HG03378 (cell line): ENCODE data around the gene LBX2.
A peak's percentile ranks its signal among the peaks of the same experiment; 100 is the strongest.
"Not testable (repeated sequence)": the region's sequence is repeated elsewhere in the genome, so short reads cannot be mapped to it uniquely, and the experiment has no call there.

Source experiments
- ATAC-seq: cut with Tn5 transposase; IDR thresholded peaks from one replicate; pipeline ENCODE4 v1.9.1; 2021; ENCODE audit warnings: mild to moderate bottlenecking, moderate library complexity; ENCODE audit not compliant: unreplicated experiment

LBX2 gene

DNA sequence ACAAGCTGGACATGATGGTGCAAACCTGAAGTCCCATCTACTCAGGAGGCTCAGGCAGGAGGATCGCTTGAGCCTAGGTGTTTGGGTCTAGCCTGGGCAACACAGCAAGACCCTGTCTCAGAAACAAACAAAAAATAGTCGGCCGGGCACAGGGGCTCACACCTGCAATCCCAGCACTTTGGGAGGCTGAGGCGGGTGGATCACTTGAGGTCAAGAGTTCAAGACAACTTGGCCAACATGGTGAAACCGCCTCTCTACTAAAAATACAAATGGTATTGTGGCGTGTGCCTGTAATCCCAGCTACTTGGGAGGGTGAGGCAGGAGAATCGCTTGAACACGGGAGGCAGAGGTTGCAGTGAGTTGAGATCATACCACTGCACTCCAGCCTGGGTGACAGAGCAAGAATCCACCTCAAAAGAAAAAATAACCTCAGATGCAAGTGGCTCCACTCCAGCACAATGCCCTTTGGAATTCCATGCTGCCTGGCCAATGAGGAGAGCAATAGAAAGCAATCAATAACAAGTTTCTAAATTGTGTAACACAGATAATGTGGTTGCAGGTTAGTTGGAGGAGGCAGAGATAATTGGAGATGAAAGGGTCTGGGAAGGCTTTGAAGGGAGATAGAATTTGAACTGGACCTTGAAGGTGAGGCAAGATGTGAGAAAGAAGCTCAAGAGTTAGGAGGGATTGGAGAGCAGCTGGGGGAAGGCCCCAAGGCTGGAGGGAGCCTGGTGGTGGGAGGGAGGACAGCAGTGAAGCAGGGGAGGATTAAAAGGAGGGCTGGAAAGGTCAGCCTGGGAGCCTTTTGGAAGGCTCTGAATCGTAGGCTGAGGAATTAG, 10.5 kb downstream of the LBX2 start:
- no peak for ATAC-seq

DNA sequence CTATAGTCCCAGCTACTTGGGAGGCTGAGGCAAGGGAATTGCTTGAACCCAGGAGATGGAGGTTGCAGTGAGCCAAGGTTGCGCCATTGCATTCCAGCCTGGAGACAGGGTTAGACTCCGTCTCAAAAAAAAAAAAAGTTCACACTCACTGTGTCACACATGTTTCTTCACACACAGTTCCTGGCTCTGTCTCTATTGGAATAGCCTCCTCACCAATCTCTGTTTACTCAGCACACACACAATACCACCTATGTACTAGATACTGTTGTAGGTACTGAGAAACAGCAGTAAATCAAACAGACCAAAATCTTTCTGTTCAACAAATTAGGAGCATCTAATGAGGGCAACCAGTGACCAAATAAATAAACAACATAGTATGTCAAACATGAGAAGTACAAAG, 13.3 kb downstream of the LBX2 start:
- no peak for ATAC-seq

DNA sequence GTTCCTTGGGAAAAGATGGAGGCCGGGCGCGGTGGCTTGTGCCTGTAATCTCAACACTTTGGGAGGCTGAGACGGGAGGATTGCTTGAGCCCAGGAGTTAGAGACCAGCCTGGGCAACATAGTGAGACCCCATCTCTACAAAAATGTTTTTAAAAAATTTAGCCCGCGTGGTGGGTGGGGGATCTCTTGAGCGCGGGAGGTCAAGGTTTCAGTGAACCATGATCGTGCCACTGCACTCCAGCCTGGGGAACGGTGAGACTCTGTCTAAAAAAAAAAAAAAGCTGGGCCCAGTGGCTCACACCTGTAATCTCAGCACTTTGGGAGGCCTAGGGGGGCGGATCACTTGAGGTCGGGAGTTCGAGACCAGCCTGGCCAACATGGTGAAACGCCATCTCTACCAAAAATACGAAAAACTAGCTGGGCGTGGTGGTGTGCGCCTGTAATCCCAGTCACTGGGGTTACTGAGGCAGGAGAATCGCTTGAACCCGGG, 15.7 kb downstream of the LBX2 start:
- not testable (repeated sequence) for ATAC-seq

DNA sequence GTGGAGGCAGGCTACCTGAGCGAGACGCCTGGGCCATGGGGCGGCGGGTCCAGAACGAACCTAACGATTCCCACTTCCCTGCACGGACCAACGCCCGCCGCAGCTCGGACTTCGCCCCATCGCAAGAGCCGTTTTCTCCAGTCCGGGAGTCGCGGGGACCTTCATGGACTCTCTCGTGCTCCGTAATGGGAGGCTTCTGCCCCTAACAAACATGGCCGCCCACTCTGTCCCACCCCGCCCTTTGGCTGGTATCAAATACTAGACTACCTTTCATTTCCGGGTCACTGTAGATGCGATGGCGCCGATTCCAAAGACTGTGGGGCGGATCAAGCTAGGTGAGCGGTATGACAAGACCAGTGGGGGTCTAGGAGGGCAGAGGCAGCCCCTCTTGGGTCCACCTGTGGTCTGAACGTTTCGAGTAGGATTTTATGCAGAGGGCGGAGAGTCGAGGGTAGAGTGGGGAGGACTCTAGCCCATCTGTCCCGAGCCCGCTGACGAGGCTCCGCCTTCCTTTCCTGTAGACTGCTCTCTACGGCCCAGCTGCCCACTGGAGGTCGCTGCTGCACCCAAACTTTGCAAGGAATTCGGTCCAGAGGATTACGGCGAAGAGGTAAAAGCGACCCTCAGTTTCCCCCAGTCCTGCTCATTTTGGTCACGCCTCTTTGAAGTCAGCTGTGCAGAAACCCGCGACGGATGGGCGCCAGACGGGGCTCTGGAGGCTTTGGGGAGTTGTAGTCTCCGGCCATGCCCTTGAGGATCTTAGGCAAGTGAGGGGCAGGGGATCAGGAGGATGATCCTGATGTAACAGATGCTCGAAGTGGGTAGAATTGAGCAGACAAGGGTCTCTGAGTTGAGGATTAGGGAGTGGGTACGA, 16.4 kb downstream of the LBX2 start, which contains the start of the genes CCDC142 and TTC31:
TSS of gene CCDC142 (minus strand) at position 198 of the 874 bp plus-strand sequence. CDS start at position 37, 161 bp downstream.
TSS of gene TTC31 (plus strand) at position 281 of the 874 bp plus-strand sequence. CDS start at position 296, 15 bp downstream.
- peak; percentile 88 for ATAC-seq

DNA sequence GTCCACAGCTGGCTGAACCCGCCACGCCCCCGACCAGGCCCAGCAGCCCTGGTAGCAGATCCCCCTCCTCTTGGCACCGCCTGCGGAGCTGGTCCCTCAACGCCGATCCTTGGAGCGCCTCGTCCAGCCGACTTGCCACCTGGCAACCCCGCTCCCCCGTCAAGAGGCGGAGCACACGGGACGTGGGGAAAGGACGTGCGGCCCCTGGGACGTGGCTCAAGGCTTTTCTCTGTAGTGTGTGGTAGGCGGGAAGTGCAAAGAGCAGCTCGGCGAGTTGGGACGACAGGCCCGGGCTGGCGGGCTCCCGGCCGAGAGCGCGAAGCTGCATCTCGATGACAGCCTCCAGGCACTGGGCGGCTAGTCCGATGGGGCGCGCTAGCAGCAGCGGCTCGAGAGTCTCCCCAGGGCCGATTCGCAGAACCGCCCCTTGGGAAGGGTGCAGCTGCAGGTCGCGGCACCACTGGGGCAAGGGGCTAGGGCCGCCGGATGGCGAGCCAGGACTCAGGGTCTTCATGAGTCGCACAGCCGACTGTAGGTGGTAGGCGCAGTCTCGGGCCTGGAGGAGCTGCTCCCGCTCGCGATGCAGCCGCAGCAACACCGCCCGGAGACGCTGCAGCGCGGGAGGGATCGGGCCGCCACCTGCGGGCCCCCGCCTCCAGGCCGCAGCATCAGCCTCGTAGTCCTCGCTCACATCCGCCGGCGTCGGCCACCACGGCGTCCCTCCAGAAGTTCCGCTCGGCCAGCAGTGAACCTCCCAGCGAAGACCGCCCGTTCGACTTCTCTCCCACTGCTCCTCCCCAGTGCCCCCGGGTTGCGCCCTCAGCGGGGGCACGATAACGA, 17.2 kb downstream of the LBX2 start:
- peak; percentile 30 for ATAC-seq

DNA sequence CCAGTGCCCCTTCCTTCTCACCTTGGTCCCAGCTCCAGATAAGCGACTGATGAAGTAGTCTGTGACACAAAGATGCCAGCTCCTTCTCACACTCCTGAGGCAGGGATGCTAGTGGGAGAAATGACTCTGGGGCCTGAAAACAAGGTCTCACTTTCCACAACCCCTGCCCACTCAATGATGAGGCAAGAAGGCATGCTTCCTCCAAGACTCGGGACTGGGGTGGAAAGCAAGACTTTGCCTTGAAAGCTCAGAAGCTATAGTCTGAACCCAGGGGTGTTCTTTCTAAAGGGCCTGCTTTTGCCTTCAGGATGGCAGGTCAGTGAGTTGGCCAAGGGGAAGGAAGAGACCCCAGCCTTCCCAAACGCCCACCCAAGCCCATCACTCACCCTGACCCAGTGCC, 18.0 kb downstream of the LBX2 start:
- ATAC-seq = no peak

DNA sequence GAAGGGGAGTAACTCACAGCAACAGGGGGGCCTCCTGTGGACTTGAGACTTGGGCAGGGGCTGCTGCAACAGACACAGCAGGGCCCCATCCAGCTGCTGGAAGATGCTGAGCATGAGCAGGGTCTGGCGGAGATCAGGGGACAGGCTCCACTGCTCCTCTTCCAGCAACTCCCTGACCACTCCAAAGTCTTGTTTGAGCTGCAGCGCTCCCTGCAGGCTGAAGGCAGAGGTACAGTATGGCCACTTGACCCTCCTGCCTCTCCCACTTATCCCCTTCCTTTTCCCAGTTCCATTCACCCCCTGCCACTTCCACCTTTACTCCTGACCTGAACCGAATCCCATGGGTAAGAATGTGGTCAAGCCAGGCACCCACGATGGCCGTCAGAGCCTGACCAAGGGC, 24.5 kb downstream of the LBX2 start:
- ATAC-seq = no peak

DNA sequence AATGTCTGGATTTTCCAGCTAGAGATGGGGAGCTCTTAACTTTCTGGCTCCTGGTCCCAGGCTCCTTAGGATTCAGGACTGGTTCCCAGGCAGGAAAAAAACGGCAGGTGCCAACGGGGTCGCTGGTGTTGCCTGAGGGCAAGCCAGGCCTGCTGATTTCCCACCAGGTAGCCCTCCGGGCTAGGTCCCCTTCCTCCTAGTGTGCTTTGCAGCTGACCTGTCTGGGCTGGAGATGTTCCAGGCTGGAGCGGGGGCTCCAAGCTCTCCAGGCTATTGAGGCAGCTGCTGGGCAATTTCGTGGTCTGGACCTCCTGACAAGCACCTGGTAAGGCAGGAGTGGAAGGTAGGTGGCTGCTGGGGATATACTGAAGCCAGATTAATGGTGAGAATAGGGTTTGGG, 24.9 kb downstream of the LBX2 start:
- ATAC-seq = no peak

DNA sequence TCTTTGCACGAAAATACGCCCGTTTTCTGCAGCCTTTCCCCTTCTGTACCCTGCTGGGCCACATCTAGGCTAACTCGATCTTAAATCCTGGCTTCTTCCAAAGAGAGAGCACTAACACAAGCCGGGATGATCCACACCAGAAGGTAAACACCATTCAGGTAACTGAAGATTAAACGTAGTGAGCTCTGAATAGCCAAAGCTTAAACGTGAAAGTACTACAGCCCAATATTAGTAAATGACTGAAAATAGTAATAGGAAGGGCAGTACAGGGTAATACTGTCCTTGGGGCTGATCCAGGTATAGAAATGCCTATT, 26.5 kb downstream of the LBX2 start:
- ATAC-seq = peak; percentile 2

DNA sequence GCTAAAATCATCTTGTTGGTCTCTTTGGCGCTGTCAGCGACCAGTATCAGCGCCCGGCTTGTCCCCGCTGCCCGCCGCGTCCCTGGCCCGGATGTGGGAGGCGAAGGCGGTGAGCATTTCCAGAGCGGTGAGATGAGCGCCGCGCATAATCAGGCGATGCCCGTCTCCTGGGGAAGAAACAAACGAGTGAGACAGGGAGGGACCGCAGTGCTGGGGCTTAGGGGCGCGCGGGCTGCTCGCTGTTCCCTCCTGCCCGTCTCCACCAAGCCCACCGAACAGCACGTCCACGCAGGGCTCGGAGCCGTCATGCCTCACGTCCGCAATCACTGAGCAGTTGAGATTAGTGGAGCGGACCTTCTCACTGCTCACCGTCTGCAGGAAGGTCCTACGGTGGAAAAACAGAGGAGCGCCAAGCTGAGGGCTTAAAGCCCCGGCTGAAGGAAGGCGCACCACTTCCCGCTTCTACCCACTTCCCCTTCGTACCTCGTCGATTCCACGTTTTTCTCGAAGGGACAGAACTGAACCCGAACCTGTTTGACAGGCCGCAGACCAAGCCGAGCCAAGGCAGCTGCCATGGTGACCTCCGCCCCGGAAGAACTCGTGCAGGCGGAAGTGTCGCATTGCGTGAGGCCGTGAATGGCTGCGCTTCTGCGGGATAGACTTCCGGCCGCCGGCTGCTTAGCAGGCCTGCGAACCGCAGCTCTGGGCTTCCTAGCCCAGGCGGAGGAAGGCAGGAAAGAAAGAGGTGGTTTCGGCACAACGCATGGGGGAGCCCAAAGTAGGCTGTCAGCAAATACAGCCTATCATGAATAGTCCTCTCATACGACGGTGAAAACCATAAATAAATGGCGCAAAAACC, 27.1 kb downstream of the LBX2 start, which contains the start of gene MRPL53:
TSS of gene MRPL53 (minus strand) at position 595 of the 859 bp plus-strand sequence. CDS start at position 575, 20 bp downstream.
- peak; percentile 76 for ATAC-seq

DNA sequence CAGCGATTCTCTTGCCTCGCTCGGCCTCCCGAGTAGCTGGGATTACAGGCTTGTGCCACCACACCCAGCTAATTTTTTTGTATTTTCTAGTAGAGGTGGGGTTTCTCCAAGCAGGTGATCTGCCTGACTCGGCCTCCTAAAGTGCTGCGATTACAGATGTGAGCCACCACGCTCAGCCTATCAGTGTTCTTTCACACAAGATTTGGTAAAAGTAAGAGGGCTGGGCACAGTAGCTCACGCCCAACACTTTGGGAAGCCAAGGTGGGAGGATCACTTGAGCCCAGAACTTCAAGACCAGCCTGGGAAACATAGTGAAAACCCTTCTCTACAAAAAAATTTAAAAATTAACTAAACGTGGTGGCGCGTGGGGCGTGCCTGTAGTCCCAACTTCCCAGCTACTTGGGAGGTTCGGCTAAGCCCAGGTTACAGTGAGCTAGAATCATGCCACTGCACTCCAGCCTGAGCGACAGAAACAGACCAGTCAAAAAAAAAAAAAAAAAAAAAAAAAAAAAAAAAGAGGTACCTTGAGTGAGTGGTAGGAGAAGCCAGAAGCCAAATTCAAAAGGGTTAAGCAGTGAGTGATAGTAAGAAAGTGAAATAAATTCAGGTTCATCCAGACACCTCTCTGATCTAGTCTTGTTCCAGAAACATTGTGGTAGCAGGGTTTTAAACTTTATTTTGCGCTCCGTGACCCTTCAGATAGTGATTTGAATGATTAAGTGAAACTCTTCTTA, 27.9 kb downstream of the LBX2 start:
- no peak for ATAC-seq

DNA sequence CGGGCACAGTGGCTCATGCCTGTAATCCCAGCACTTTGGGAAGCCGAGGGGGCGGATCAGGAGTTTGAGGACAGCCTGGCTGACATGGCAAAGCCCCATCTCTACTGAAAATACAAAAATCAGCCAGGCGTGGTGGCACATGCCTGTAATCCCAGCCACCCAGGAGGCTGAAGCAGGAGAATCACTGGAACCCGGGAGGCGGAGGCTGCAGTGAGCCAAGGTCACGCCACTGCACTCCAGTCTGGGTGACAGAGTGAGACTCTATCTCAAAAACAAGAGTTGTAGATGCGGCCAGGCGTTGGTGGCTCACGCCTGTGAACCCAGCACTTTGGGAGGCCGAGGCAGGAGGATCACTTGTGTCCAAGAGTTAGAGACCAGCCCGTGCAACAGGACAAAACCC, 28.7 kb downstream of the LBX2 start:
- not testable (repeated sequence) for ATAC-seq

DNA sequence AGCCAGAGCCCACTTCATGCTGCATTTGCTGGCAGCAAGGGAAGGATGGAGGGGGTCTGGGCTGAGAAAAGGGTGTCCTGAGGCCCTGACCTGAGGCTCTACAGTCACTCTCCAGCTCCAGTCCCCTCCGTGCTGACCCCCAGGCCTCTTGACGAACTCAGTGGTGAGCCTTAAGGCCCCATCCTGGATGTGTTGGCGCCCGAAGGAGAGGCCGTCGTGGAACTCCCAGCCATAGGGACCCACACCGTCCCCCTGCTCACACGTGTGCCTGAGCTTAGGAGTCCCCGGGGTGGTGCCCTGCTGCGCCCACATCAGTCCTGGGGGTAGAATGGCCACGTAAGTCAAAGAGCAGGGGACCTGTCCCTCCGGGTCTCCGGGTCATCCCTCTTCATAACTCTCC, 35.0 kb downstream of the LBX2 start:
- ATAC-seq = no peak

DNA sequence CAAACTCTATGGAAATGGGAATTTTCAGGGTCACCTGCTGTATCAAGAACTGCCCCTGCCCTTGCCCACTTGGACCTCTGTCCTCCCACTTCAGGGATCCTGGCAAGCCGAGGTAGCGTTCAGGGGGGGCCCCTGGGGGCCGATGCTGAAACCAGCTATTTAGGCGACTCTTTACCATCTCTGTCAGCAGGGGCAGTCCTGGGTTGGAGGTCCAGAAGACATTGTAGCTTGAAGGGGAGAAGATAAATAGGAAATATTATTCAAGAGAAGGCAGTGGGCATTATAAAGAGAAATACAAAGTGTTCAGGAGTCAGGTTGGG, 36.7 kb downstream of the LBX2 start:
- ATAC-seq = no peak

DNA sequence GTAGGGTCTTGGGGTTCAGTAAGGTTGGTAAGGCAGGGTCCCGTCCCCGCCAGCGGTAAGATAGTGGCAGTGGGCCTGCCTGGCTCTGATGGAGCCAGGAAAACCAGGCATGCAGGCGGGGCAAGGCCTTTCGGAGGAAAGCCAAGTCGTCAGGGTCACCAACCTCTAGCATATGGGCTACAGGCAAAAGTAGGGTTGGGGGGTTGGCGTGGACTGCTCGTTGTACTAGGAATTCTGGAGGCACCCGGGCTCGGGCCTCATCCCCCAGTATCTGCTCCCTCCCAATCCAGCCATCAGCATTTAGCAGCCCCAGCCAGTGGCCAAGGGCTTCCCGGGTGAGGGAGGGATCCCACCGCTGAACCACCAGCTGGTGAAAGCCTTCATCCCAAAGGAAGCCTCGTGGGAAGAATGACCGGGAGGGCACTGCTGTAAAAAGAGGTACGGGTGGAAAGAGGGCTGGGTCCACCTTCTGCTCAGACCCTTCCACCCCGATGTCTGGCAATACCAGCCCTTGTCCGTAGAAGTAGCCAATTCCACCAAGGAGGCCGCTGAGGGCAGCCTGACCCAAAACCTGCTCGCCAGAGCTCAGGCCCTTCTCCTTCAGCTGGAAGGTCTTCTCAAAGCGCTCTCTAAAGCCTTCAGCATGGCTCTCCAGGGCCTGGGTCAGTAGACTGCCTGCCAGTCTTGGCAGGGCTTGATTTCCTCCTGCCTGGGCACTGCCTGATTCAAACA, 37.2 kb downstream of the LBX2 start:
- ATAC-seq = no peak

DNA sequence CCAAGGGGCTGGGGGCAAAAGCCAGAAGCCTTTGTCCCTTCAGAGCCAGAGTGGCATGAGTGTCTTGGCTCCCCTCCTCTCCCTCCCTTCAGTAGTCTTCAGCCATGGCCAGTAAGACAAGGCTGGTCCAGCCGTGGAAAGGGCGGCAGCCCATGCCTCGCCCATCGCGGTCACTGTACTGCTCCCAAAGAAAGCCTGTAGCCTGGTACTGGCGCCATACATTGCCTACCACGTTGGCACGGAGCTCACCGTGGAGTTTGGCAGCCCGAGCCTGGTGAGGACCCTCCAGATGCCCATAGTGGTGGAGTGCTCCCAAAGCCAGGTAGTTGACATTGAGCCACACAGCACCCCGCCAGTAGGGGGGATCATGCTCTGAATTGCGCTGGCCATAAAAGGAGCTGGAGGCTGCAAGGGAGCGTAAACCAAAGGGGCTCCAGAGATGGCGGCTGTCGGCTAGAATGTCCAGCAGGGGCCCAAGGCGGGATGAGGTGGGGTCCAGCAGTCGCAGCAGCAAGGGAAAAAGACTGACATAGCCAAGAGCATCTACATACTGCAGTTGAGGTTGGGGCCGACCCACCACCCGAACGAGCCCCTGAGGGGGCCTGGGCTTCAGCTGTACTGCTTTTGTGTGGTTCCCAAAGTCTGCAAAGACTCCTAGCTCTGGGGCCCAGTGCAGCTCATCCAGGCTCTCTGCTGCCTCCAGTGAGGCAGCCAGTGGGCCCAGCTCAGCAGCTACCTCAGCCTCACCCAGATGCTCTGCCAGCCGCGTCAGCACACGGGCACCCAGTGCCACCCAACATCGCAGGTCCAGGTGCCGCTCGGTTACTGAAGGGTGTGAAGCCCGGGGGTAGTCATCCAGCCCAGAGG, 38.0 kb downstream of the LBX2 start:
- no peak for ATAC-seq

DNA sequence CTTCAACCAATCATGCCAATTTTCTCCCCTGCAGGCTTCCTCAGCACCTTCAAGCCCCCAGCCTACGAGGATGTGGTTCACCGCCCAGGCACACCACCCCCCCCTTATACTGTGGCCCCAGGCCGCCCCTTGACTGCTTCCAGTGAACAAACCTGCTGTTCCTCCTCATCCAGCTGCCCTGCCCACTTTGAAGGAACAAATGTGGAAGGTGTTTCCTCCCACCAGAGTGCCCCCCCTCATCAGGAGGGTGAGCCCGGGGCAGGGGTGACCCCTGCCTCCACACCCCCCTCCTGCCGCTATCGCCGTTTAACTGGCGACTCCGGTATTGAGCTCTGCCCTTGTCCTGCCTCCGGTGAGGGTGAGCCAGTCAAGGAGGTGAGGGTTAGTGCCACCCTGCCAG, 39.2 kb downstream of the LBX2 start:
- not testable (repeated sequence) for ATAC-seq
